SIG-M5 treated with dmso at 0.1 percent for 504 hours (cell line): ENCODE data around the gene DYNAP.

ENCODE experiments used
- DNase-seq: peaks from one replicate; lab custom pipeline; 2025; ENCODE audit not compliant: unreplicated experiment; lab: John Stamatoyannopoulos, UW

Gene DYNAP

DNA sequence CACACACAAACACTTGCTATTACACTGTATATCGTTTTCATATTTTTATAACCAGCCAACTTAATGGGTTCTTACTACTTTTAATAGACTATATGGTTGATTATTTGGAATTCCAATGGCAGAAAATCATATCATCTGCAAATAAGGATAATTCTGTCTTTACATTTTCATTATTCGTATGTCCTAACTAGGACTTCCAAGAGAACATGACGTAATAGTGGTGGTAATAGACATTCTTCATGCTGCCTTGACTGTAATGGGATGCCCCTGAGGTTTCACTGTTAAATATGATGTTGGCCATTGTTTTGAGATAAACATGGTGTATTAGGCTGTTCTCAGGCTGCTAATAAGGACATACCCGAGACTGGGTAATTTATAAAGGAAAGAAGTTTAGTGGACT is 45.2 kb downstream of the DYNAP start:
- no peak for DNase-seq

GRCh38 chr18:54641734-54642133 is 50.7 kb downstream of the DYNAP start:
- DNase-seq = no peak

GRCh38 chr18:54647176-54647575 is 56.1 kb downstream of the DYNAP start:
- no peak for DNase-seq
